Measurements from ENCODE around the gene INPP5A.

INPP5A gene

DNA sequence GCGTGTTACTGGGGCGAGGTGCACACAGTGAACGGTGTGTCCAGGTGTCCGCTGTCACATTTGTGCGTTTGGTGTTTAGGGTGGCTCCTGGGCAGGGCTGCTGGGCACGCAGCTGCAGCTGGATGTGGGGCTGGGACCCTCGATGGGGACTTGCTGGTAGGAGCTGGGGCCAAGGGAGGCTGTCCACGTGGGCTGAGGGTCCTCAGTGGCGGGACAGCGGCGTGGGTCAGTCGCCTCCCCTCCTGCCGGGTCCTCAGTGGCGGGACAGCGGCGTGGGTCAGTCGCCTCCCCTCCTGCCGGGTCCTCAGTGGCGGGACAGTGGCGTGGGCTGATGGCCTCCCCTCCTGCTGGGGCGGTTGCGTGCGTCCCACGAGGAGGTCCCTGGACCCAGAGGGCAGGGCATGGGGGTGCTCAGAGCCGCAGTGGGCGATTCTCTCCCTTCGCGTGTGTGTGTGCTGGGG lies 68.5 kb downstream of the INPP5A start:
- H3K27ac ChIP-seq (ENCODE audit: low read depth, low read length): no peak overlapping the region
- no peaks in the 10 kb centered on the region for H3K27me3 ChIP-seq (ENCODE audit: control insufficient read depth, insufficient read depth, low read length)
- peaks cover 20% of the 10 kb centered on the region for H3K9me3 ChIP-seq (ENCODE audit: control insufficient read depth, insufficient read depth, low read depth, low read length)
- no peak overlapping the region for H3K9ac ChIP-seq (ENCODE audit: low read length)
- no peaks in the 10 kb centered on the region for H3K36me3 ChIP-seq (ENCODE audit: control insufficient read depth, insufficient read depth, low read length)
- H3K4me1 ChIP-seq (ENCODE audit: control insufficient read depth, insufficient read depth, low read length): peaks cover 5% of the 10 kb centered on the region; the same call in 1 of the 2 replicates
- no peak overlapping the region for H3K4me3 ChIP-seq (ENCODE audit: low read depth, low read length)

DNA sequence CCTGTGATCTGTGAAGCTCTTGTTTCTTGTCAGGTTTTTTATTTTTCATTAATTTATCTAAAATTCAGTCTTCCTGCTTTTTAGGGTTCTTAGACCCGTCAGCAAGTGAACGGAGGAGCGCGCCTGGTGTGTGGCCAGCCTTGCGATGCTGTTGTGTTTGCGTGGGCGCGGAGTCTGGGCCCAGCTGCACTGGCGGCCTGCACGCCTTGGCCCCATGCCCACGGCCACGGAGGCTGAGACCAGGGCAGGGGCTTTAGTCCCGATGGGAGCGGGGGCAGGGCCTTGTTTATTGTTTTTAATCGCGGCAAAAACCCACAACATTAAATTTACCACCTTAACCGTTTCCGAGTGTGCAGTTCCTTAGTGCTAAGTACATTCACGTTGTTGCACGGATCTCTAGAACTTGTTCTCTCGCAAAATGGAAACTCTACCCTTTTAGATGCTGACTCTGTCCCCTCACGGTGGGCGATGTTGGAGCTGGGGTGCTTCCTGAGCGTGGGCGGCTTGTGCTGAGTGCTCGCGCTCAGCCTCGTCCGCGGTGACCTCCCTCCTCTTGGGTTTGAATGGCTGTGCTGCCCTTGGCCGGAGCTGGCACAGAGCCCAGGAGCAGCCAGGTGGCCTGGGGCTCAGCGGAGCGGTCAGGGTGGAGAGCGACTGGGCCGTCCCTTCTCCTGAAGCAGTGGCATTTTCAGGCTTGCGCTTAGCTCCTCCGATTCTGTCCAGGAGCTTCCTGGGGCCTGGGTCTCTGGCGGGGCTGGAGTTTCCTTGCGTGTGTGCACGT lies 69.1 kb downstream of the INPP5A start:
- H3K36me3 ChIP-seq (ENCODE audit: control insufficient read depth, insufficient read depth, low read length): no peaks in the 10 kb centered on the region
- H3K4me1 ChIP-seq (ENCODE audit: control insufficient read depth, insufficient read depth, low read length): peaks cover 5% of the 10 kb centered on the region; the same call in 1 of the 2 replicates
- H3K4me3 ChIP-seq (ENCODE audit: low read depth, low read length): no peak overlapping the region
- no peaks in the 10 kb centered on the region for H3K27me3 ChIP-seq (ENCODE audit: control insufficient read depth, insufficient read depth, low read length)
- peaks cover 14% of the 10 kb centered on the region for H3K9me3 ChIP-seq (ENCODE audit: control insufficient read depth, insufficient read depth, low read depth, low read length)
- no peak overlapping the region for H3K9ac ChIP-seq (ENCODE audit: low read length)
- no peak overlapping the region for H3K27ac ChIP-seq (ENCODE audit: low read depth, low read length)

DNA sequence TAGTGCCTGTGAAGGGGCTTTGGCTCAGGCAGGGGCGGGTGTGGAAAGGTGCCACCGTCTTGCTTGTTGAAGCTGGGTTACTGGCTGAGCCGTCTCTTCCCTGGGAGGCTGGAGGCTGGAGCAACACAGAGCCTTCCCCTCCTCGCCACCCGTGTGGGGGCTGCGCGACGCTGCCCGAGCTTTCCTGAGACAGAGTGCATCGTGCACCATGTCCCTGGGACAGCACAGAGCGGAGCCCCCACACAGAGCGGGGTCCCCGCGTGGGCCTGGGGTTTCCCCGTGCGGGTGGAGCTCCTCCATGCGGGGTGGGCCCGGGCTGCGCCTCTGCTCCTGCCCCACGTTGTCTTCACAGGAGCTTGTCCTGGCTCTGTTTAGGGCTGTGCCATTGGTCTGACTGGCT lies 69.9 kb downstream of the INPP5A start:
- H3K27ac ChIP-seq (ENCODE audit: low read depth, low read length): no peak overlapping the region
- H3K27me3 ChIP-seq (ENCODE audit: control insufficient read depth, insufficient read depth, low read length): no peaks in the 10 kb centered on the region
- H3K9ac ChIP-seq (ENCODE audit: low read length): no peak overlapping the region
- no peak overlapping the region for H3K4me3 ChIP-seq (ENCODE audit: low read depth, low read length)
- peaks cover 5% of the 10 kb centered on the region; the same call in 1 of the 2 replicates for H3K4me1 ChIP-seq (ENCODE audit: control insufficient read depth, insufficient read depth, low read length)
- no peaks in the 10 kb centered on the region for H3K36me3 ChIP-seq (ENCODE audit: control insufficient read depth, insufficient read depth, low read length)
- H3K9me3 ChIP-seq (ENCODE audit: control insufficient read depth, insufficient read depth, low read depth, low read length): peaks cover 13% of the 10 kb centered on the region; the same call in 1 of the 2 replicates

DNA sequence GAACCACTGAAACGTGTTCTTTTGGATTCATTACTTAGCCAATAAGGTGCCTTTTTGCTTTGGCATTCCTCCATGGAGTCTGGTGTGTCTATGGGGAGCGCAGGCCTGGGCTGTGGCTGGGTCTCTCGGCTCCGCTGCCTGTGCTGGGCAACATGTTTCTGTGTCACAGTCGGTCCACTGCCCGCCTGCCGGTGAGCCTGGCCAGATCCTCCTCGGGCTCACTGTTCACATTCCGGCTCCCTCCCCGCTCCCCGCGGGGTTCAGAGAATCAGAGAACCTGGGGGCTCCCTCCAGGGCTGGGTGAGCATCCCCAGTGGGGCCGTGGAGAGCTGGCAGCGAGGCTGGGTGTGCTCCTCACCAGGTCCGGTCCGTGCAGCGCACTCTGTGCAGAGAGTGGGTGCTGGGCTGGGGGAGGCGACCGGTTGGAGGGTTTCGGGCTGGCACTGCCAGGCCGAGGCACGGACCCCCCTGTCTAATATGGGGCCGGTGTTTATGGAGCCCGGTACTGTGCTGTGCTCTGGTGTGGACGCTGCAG lies 70.4 kb downstream of the INPP5A start:
- Histone ChIP-seq H3K4me1 (ENCODE audit: control insufficient read depth, insufficient read depth, low read length) (peaks cover 5% of the 10 kb centered on the region; the same call in 1 of the 2 replicates), H3K9ac (ENCODE audit: low read length) (no peak overlapping the region), H3K27me3 (ENCODE audit: control insufficient read depth, insufficient read depth, low read length) (no peaks in the 10 kb centered on the region), H3K36me3 (ENCODE audit: control insufficient read depth, insufficient read depth, low read length) (no peaks in the 10 kb centered on the region), H3K9me3 (ENCODE audit: control insufficient read depth, insufficient read depth, low read depth, low read length) (peaks cover 11% of the 10 kb centered on the region; the same call in 1 of the 2 replicates), H3K27ac (ENCODE audit: low read depth, low read length) (no peak overlapping the region), H3K4me3 (ENCODE audit: low read depth, low read length) (no peak overlapping the region)

DNA sequence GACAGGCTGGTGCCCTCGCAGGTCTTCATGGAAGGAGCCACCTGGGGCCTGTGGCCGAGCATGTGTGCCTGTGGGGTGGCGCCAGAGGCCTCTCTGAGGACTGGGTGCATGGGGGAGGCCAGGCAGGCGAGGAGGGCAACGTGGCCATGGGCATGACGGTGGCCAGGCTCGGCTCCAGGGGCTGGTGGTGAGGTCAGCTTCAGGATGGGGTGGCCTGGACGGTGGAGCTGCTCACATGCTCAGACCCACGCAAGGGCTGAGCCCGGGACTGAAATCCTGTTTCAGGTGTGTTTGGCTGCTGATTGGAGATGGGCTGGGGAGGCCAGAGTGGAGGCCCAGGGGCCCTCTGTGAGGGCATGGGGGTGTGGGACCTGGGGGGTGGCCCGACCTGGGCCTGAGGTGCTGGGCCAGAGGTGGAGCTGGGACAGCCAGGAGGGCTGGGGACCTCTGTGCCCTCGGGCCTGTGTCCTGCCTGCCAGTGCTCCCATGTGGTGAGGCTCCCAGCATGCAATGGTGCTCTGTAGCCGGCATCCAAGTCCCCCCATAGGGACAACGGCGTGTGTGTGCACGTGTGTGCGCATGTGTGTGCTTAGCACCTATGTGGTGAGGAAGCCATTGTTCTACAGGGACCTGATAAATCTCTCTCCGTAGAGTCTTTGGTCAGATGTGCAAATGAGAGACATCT lies 71.1 kb downstream of the INPP5A start:
- Histone ChIP-seq H3K4me3 (ENCODE audit: low read depth, low read length) (no peak overlapping the region), H3K9ac (ENCODE audit: low read length) (no peak overlapping the region), H3K27me3 (ENCODE audit: control insufficient read depth, insufficient read depth, low read length) (no peaks in the 10 kb centered on the region), H3K4me1 (ENCODE audit: control insufficient read depth, insufficient read depth, low read length) (peaks cover 5% of the 10 kb centered on the region; the same call in 1 of the 2 replicates), H3K27ac (ENCODE audit: low read depth, low read length) (no peak overlapping the region), H3K36me3 (ENCODE audit: control insufficient read depth, insufficient read depth, low read length) (no peaks in the 10 kb centered on the region), H3K9me3 (ENCODE audit: control insufficient read depth, insufficient read depth, low read depth, low read length) (peaks cover 9% of the 10 kb centered on the region; the same call in 1 of the 2 replicates)

DNA sequence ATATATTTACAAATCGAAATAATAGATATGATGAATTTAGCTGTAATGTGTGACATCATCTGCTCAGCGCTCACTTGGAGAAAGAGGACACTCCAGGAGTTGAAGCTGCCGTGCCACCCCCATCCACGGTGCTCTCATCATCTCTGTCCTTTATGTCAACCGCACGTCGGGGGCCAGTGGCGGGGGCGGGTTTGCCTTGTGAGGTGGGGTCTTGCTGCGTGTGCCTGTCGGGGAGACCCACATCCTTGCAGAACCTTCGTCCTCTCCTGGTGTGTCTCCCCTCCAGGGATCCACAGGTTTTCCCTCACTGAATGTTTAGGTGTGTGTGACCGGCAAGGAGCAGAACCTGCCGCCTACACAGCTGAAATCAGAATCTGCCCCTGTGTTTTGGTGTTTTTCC lies 71.6 kb downstream of the INPP5A start:
- Histone ChIP-seq H3K27me3 (ENCODE audit: control insufficient read depth, insufficient read depth, low read length) (no peaks in the 10 kb centered on the region), H3K9ac (ENCODE audit: low read length) (no peak overlapping the region), H3K4me3 (ENCODE audit: low read depth, low read length) (no peak overlapping the region), H3K4me1 (ENCODE audit: control insufficient read depth, insufficient read depth, low read length) (peaks cover 5% of the 10 kb centered on the region; the same call in 1 of the 2 replicates), H3K36me3 (ENCODE audit: control insufficient read depth, insufficient read depth, low read length) (no peaks in the 10 kb centered on the region), H3K27ac (ENCODE audit: low read depth, low read length) (no peak overlapping the region), H3K9me3 (ENCODE audit: control insufficient read depth, insufficient read depth, low read depth, low read length) (peaks cover 5% of the 10 kb centered on the region; the same call in 1 of the 2 replicates)

DNA sequence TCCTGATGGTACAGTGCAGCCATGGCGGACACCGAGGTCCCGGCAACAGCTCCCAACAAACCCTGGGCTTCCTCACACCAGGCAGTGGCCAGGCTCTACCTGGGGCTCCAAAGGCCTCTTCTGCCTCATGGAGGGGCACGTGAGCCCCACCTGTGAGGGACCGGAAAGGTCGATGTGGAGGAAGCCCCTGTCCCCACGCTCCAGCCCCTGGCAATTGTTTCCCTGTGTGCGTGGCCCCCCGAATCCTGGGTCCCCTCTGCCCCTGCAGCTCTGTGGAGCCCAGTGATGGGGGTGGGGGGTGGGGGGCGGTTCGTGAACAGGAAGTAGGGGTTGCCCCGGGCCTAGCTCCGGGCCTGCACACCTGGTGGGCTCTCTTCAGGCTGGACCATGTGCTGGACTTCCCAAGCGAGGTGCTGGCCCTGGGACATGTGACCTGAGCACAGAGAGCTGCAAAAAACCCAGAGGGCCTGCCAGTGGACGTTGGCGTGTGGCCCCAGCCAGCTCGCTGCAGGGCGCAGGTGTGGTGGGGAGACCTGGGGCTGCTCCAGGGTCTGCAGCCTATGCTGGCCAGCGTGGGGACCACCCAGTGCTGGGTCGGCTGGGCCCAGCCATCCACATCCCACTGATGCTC lies 72.6 kb downstream of the INPP5A start:
- peaks cover 3% of the 10 kb centered on the region; the same call in 1 of the 2 replicates for H3K36me3 ChIP-seq (ENCODE audit: control insufficient read depth, insufficient read depth, low read length)
- H3K9ac ChIP-seq (ENCODE audit: low read length): no peak overlapping the region
- H3K27me3 ChIP-seq (ENCODE audit: control insufficient read depth, insufficient read depth, low read length): no peaks in the 10 kb centered on the region
- H3K4me3 ChIP-seq (ENCODE audit: low read depth, low read length): no peak overlapping the region
- no peak overlapping the region for H3K27ac ChIP-seq (ENCODE audit: low read depth, low read length)
- H3K9me3 ChIP-seq (ENCODE audit: control insufficient read depth, insufficient read depth, low read depth, low read length): no peaks in the 10 kb centered on the region
- H3K4me1 ChIP-seq (ENCODE audit: control insufficient read depth, insufficient read depth, low read length): peaks cover 11% of the 10 kb centered on the region; the same call in 1 of the 2 replicates

DNA sequence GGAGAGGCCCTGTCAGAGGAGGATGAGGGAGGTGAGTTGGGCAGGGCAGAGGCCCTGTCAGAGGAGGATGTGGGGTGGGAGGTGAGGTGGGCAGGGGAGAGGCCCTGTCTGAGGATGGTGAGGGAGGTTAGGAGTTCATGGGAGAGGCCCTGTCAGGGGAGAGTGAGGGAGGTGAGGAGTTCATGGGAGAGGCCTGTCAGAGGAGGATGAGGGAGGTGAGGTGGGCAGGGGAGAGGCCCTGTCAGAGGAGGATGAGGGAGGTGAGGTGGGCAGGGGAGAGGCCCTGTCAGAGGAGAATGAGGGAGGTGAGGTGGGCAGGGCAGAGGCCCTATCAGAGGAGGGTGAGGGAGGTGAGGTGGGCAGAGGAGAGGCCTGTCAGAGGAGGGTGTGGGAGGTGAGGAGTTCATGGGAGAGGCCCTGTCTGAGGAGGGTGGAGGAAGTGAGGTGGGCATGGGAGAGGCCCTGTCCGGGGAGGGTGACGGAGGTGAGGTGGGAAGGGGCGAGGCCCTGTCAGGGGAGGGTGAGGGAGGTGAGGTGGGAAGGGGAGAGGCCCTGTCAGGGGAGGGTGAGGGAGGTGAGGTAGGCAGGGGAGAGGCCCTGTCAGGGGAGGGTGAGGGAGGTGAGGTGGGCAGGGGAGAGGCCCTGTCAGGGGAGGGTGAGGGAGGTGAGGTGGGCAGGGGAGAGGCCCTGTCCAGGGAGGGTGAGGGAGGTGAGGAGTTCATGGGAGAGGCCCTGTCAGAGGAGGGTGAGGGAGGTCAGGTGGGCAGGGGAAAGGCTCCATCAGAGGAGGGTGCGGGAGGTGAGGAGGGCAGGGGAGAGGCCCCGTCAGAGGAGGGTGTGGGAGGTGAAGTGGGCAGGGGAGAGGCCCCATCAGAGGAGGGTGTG lies 73.7 kb downstream of the INPP5A start:
- Histone ChIP-seq H3K36me3 (ENCODE audit: control insufficient read depth, insufficient read depth, low read length) (peaks cover 3% of the 10 kb centered on the region; the same call in 1 of the 2 replicates), H3K9me3 (ENCODE audit: control insufficient read depth, insufficient read depth, low read depth, low read length) (no peaks in the 10 kb centered on the region), H3K4me3 (ENCODE audit: low read depth, low read length) (no peak overlapping the region), H3K9ac (ENCODE audit: low read length) (no peak overlapping the region), H3K27me3 (ENCODE audit: control insufficient read depth, insufficient read depth, low read length) (no peaks in the 10 kb centered on the region), H3K27ac (ENCODE audit: low read depth, low read length) (no peak overlapping the region), H3K4me1 (ENCODE audit: control insufficient read depth, insufficient read depth, low read length) (peaks cover 11% of the 10 kb centered on the region; the same call in 1 of the 2 replicates)

DNA sequence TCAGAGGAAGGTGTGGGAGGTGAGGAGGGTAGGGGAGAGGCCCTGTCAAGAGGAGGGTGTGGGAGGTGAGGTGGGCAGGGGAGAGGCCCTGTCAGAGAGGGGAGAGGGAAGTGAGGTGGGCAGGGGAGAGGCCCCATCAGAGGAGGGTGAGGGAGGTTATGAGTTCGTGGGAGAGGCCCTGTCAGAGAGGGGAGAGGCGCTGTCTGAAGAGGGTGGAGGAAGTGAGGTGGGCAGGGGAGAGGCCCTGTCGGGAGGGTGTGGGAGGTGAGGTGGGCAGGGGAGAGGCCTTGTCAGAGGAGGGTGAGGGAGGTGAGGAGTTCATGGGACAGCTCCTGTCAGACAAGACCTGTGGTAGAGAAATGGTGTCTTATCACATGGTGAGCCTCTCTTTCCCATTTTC lies 74.4 kb downstream of the INPP5A start:
- no peaks in the 10 kb centered on the region for H3K27me3 ChIP-seq (ENCODE audit: control insufficient read depth, insufficient read depth, low read length)
- H3K27ac ChIP-seq (ENCODE audit: low read depth, low read length): no peak overlapping the region
- H3K36me3 ChIP-seq (ENCODE audit: control insufficient read depth, insufficient read depth, low read length): peaks cover 3% of the 10 kb centered on the region; the same call in 1 of the 2 replicates
- H3K9me3 ChIP-seq (ENCODE audit: control insufficient read depth, insufficient read depth, low read depth, low read length): no peaks in the 10 kb centered on the region
- peaks cover 6% of the 10 kb centered on the region; the same call in 1 of the 2 replicates for H3K4me1 ChIP-seq (ENCODE audit: control insufficient read depth, insufficient read depth, low read length)
- H3K4me3 ChIP-seq (ENCODE audit: low read depth, low read length): no peak overlapping the region
- no peak overlapping the region for H3K9ac ChIP-seq (ENCODE audit: low read length)

Measured in HUES6 (cell line).